T-helper 1 cell treated with Interleukin-12 subunit alpha and Interleukin-12 subunit beta and Interleukin-4 antibody, amounts not matched to agents 30 ng/mL and 1 ng/mL, for 36 hours (primary cell): ENCODE data around the gene DAO. TPM values are rescaled to one million over a fixed set of nuclear protein-coding genes. Genes with fewer than 3 reads are reported as not detected.

ENCODE experiments used
- intact Hi-C: fragments of 100-400 bp; cut with micrococcal nuclease; formaldehyde crosslinking; loops from one replicate; pipeline ENCODE4 v1.15.1; 2024
- total RNA-seq: library from RNA; stranded (reverse); gene quantifications from 2 replicates; pipeline ENCODE4 v1.2.3, GENCODE V29; 2022

Gene DAO
- total RNA-seq, 1 donor from 2014 or later, result not detected

- intact Hi-C loops, result no loop called here
Measured at GRCh38 chr12:108914121-108914531, 34.2 kb downstream of the DAO start.

GRCh38 chr12:108915632-108916133 is 35.8 kb downstream of the DAO start:
- intact Hi-C loops, result no loop called here

GRCh38 chr12:108916336-108916735 is 36.4 kb downstream of the DAO start:
- intact Hi-C loops, result no loop called here

GRCh38 chr12:108918206-108918605 is 38.3 kb downstream of the DAO start:
- intact Hi-C loops, result no loop called here

GRCh38 chr12:108918960-108919642 is 39.2 kb downstream of the DAO start:
- intact Hi-C loops, result no loop called here

- intact Hi-C loops, result no loop called here
Measured at GRCh38 chr12:108921946-108922345, 42.1 kb downstream of the DAO start.

GRCh38 chr12:108922918-108923317 is 43.0 kb downstream of the DAO start:
- intact Hi-C loops, result no loop called here

GRCh38 chr12:108928695-108929094 is 48.8 kb downstream of the DAO start:
- intact Hi-C loops, result no loop called here

DNA sequence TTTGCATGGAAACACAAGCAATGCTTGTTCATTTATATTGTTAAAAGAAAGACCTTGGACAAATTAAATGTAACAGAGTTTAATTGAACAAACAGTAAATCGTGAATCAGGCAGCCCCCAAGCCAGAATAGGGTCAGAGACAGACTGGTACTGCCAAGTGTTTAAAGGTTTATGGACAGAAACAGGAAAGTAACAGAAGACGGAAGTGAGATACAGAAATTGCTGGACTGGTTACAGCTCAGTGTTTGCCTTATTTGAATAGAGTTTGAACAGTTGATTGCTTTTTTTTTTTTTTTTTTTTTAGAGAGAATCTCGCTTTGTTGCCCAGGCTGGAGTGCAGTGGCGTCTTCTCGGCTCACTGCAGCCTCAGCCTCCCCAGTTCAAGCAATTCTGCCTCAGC is 50.3 kb downstream of the DAO start:
- intact Hi-C loops, result no loop called here

GRCh38 chr12:108930756-108931155 is 50.9 kb downstream of the DAO start:
- intact Hi-C loops, result no loop called here

DNA sequence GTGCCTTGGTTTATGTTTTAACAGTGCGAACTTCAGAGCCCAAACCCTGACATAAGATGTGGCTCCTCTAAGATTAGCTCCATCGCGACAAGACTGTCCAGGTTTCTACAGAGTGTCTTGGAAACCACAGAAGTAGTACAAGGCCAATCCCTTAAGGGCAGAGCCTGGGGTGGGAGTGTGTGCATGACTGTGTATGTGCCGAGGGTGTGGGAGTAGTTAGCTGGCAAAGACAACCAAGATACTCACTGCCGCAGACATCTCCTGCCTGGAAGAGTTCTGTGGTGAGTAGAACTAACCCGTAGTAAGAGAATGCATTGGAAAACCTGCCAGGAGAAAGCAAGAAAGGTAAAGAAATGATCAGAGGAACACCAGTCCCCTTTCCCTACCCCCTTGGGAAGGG is 54.1 kb downstream of the DAO start:
- intact Hi-C loops, result no loop called here

GRCh38 chr12:108935159-108935763 is 55.4 kb downstream of the DAO start:
- intact Hi-C loops, result no loop called here

- intact Hi-C loops, result no loop called here
Measured at GRCh38 chr12:108938247-108938924, 58.5 kb downstream of the DAO start.

GRCh38 chr12:108939594-108939993 is 59.7 kb downstream of the DAO start:
- intact Hi-C loops, result no loop called here

GRCh38 chr12:108940138-108940537 is 60.2 kb downstream of the DAO start:
- intact Hi-C loops, result no loop called here

DNA sequence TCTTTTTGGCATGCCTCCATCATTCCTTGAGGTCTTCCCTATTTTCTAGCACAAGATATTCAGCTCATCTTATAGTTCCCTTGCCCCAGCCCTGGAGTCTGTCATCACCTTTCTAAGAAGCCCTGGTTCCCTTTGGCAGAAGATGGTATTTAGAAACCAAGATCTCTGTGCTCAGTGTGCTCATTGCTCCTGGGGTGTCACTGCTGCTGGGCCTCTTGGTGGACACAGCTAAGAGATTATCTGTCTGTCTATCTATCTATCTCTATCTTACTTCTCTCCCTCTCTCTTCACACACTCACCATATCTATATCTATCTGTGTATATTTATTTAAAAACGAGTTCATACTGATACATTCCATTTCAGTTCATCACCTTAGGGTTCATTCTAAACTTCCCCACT is 67.2 kb downstream of the DAO start:
- intact Hi-C loops, result no loop called here

- intact Hi-C loops, result no loop called here
Measured at GRCh38 chr12:108948367-108948766, 68.5 kb downstream of the DAO start.

DNA sequence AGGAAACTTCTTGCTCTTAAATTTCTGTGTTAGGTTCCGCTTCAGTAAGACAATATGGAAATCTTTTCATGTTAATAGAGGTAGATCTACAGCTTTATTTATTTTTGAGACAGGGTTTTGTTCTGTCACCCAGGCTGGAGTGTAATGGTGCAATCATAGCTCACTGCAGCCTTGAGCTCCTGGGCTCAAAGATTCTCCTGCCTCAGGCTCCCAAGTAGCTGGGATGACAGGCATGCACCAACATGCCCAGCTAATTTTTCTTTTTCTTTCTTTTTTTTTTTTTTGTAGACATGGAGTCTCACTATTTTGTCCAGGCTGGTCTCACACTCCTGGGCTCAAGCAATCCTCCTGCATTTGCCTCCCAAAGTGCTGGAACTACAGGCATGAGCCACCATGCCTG is 70.1 kb downstream of the DAO start:
- intact Hi-C loops, result loop anchor here (2.0 to 5.0 kb wide), 3 partner anchors 102 to 437 kb away; partner anchors contain the start of gene USP30
